Measurements from ENCODE around the gene SLC8A3.

Gene SLC8A3

GRCh38 chr14:70212752-70213151 lies 24.0 kb upstream of the SLC8A3 start:
- no peak for DNase-seq (ENCODE audit: low read depth)
- H3K4me3 ChIP-seq (ENCODE audit: control insufficient read depth, low read depth, low read length) = no peak overlapping the region
- TF ChIP-seq CTCF (IDR thresholded peaks at IDR 0.05; ENCODE audit: control insufficient read depth, insufficient read depth, low read depth, low read length, missing control alignments) = no peak

- no peak for TF ChIP-seq CTCF (IDR thresholded peaks at IDR 0.05; ENCODE audit: control insufficient read depth, insufficient read depth, low read depth, low read length, missing control alignments)
- no peak overlapping the region for H3K4me3 ChIP-seq (ENCODE audit: control insufficient read depth, low read depth, low read length)
- DNase-seq (ENCODE audit: low read depth) = no peak
Observed at GRCh38 chr14:70208380-70208779, 19.6 kb upstream of the SLC8A3 start.

GRCh38 chr14:70203686-70204085 lies 14.9 kb upstream of the SLC8A3 start:
- no peak overlapping the region for H3K4me3 ChIP-seq (ENCODE audit: control insufficient read depth, low read depth, low read length)
- no peak for TF ChIP-seq CTCF (IDR thresholded peaks at IDR 0.05; ENCODE audit: control insufficient read depth, insufficient read depth, low read depth, low read length, missing control alignments)
- DNase-seq (ENCODE audit: low read depth) = no peak

GRCh38 chr14:70201994-70202393 lies 13.2 kb upstream of the SLC8A3 start:
- H3K4me3 ChIP-seq (ENCODE audit: control insufficient read depth, low read depth, low read length) = no peak overlapping the region
- DNase-seq (ENCODE audit: low read depth) = no peak
- no peak for TF ChIP-seq CTCF (IDR thresholded peaks at IDR 0.05; ENCODE audit: control insufficient read depth, insufficient read depth, low read depth, low read length, missing control alignments)

GRCh38 chr14:70193396-70193795 lies 4.6 kb upstream of the SLC8A3 start:
- no peak for TF ChIP-seq CTCF (IDR thresholded peaks at IDR 0.05; ENCODE audit: control insufficient read depth, insufficient read depth, low read depth, low read length, missing control alignments)
- H3K4me3 ChIP-seq (ENCODE audit: control insufficient read depth, low read depth, low read length) = no peak overlapping the region
- no peak for DNase-seq (ENCODE audit: low read depth)

GRCh38 chr14:70192915-70193314 lies 4.2 kb upstream of the SLC8A3 start:
- H3K4me3 ChIP-seq (ENCODE audit: control insufficient read depth, low read depth, low read length) = no peak overlapping the region
- no peak for TF ChIP-seq CTCF (IDR thresholded peaks at IDR 0.05; ENCODE audit: control insufficient read depth, insufficient read depth, low read depth, low read length, missing control alignments)
- no peak for DNase-seq (ENCODE audit: low read depth)

- no peak for DNase-seq (ENCODE audit: low read depth)
- TF ChIP-seq CTCF (IDR thresholded peaks at IDR 0.05; ENCODE audit: control insufficient read depth, insufficient read depth, low read depth, low read length, missing control alignments) = no peak
- no peak overlapping the region for H3K4me3 ChIP-seq (ENCODE audit: control insufficient read depth, low read depth, low read length)
Observed at GRCh38 chr14:70190156-70190555, 1.4 kb upstream of the SLC8A3 start.
